Gastrocnemius medialis (tissue), 4 donors: ENCODE data around the gene ITPR1. TPM values are rescaled to one million over a fixed set of nuclear protein-coding genes. Genes with fewer than 3 reads are reported as not detected.

Source experiments
- ATAC-seq, 2 donors: fragments of 150-250 bp; one replicate each; pipeline ENCODE4 v1.9.1; 2016
- DNase-seq, 2 donors: peaks; one replicate each; pipeline ENCODE4 v3.0.0-alpha.2; 2019
- H3K27ac ChIP-seq, 4 donors: fragments of 200-600 bp; sonication (generic); 1 replicate in 1 of 4; 2 replicates in 3 of 4; pipeline ENCODE4 v1.5.1; 2016 to 2018; ENCODE audit warnings: mild to moderate bottlenecking in 2 of 4, moderate library complexity in 1 of 4
- H3K27me3 ChIP-seq, 3 donors: fragments of 200-600 bp; sonication (generic) in 2 of 3; 1 replicate in 1 of 3; 2 replicates in 2 of 3; pipeline versions ENCODE4 v1.5.1 to v1.6.0; 2016 to 2019; ENCODE audit warnings: mild to moderate bottlenecking in 1 of 3, moderate library complexity in 1 of 3
- H3K36me3 ChIP-seq, 2 donors: fragments of 200-600 bp; sonication (generic) in 1 of 2; one replicate each; pipeline ENCODE4 v1.5.1; 2017 to 2018
- H3K4me1 ChIP-seq, 2 donors: fragments of 200-600 bp; sonication (generic) in 1 of 2; one replicate each; pipeline ENCODE4 v1.5.1; 2016 to 2017; ENCODE audit warnings: mild to moderate bottlenecking in 2 of 2
- H3K4me3 ChIP-seq, 4 donors: fragments of 200-600 bp; sonication (generic) in 3 of 4; 1 replicate in 1 of 4; 2 replicates in 3 of 4; pipeline ENCODE4 v1.5.1; 2016 to 2019; ENCODE audit warnings: mild to moderate bottlenecking in 2 of 4
- H3K9me3 ChIP-seq, 3 donors: fragments of 200-600 bp; sonication (generic) in 2 of 3; 1 replicate in 1 of 3; 2 replicates in 2 of 3; pipeline ENCODE4 v1.5.1; 2016 to 2019
- POLR2A ChIP-seq, 2 donors: fragments of 450-650 bp; IDR thresholded peaks; one replicate each; pipeline ENCODE4 v1.6.1; 2017; ENCODE audit warnings: antibody characterized with exemption in 2 of 2, mild to moderate bottlenecking in 2 of 2, moderate library complexity in 2 of 2
- in situ Hi-C, 4 donors: fragments of 200-750 bp; cut with MboI; loops; one replicate each; pipeline versions ENCODE4 v1.15.0 to v1.8.0; 2017; ENCODE audit warnings: low sequenced_read_pairs in 4 of 4
- intact Hi-C: fragments of 100-400 bp; cut with DNase I; formaldehyde crosslinking; loops from one replicate; pipeline ENCODE4 v1.15.1; 2023; ENCODE audit warnings: low total_unique reads
- total RNA-seq, 4 donors: library from RNA; depleted of rRNA; stranded (reverse); fragments of >200 nt; gene quantifications; one replicate each; pipeline versions ENCODE4 v1.1.0 to v1.2.3, GENCODE V29; 2016
- TF ChIP-seq, protein P1 (sequence below), 5 experiments: fragments of 450-650 bp in 3 of 5; fragments of 200-600 bp in 2 of 5; sonication (generic) in 2 of 5; IDR thresholded peaks in 4 of 5; conservative IDR thresholded peaks in 1 of 5; 1 replicate in 4 of 5; 2 replicates in 1 of 5; pipeline ENCODE4 v1.5.1; 2016 to 2019; ENCODE audit warnings: antibody characterized with exemption in 5 of 5, mild to moderate bottlenecking in 3 of 5, moderate library complexity in 3 of 5

Gene ITPR1
- total RNA-seq, 4 donors from 2014 or later, result 5.5 to 21.7 (median 11.3) TPM

DNA sequence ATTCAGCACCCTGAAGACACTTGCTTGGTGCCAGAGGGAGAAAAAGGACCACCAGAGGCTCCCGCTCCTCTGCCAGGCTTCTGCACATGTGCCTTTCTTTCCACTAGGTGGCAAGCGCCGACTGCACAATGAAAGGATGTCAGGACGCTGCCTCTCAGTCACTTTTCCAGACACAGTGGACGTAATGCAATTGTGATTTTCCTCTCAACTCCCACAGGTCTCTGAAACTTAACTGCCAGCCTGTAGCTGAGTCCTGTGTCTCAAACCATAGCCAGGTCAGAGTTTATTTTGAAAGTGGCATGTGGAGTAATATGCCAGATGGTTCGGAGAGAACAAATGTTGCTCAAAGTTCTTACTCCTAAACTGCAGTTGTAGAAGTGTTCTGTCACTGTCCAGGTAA, 162.9 kb downstream of the ITPR1 start:
- no peaks in the 10 kb centered on the region for H3K36me3 ChIP-seq
- ATAC-seq (peak; percentile 60 to 81), DNase-seq (peak; percentile 5 to 41)
- no peaks in the 10 kb centered on the region for H3K9me3 ChIP-seq
- H3K4me3 ChIP-seq, result no peak overlapping the region
- H3K27me3 ChIP-seq, result no peaks in the 10 kb centered on the region
- no peak overlapping the region for H3K27ac ChIP-seq
- intact Hi-C loops (loop anchor here (1.0 kb wide), 1 partner anchor 402 kb away; no protein-coding TSS in a partner anchor), in situ Hi-C loops (no loop called here)
- no peak for TF ChIP-seq POLR2A (IDR thresholded peaks at IDR 0.05)
- TF ChIP-seq, protein P1, sequence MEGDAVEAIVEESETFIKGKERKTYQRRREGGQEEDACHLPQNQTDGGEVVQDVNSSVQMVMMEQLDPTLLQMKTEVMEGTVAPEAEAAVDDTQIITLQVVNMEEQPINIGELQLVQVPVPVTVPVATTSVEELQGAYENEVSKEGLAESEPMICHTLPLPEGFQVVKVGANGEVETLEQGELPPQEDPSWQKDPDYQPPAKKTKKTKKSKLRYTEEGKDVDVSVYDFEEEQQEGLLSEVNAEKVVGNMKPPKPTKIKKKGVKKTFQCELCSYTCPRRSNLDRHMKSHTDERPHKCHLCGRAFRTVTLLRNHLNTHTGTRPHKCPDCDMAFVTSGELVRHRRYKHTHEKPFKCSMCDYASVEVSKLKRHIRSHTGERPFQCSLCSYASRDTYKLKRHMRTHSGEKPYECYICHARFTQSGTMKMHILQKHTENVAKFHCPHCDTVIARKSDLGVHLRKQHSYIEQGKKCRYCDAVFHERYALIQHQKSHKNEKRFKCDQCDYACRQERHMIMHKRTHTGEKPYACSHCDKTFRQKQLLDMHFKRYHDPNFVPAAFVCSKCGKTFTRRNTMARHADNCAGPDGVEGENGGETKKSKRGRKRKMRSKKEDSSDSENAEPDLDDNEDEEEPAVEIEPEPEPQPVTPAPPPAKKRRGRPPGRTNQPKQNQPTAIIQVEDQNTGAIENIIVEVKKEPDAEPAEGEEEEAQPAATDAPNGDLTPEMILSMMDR (IDR thresholded peaks at IDR 0.05 in 4 of 5, conservative IDR thresholded peaks at IDR 0.05 in 1 of 5), result peak; percentile 59 to 77 (median 69)
- peaks cover 0 to 6% of the 10 kb centered on the region in 2 donors for H3K4me1 ChIP-seq

DNA sequence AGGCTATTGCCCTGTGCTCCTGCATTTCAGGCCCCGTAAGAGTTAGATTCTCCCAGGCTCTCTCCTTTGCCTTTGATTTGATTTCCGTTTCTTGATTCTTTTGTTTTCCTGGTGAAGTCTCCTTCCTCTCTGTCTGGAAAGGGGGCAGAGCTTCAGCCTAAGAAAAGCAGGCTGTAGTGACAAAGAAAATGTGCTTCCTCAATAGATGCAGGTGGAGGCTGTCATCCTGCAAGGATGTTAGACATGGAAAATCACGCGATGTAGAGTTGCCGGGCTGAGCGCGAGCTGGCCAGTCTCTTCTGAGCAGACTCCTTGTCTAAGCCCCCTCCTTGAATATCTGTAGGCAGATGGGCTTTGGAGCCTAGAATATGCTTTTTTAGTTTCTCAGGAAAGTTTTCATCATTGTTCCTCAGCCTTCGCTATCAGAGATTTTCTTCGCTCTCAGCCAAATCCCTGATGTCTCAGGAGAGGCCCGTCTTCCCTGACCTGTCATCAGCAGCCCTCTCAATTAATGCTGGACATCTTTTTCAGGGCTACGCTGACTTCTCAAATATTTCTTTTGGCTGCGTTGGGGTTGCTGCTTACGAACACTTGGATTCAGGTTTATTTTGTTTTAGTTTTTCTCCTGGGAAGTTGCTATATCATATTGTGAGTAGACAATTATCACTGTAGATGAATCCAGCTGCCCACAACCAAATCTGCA, 163.6 kb downstream of the ITPR1 start:
- Histone ChIP-seq H3K27ac (no peak overlapping the region), H3K4me3 (no peak overlapping the region), H3K9me3 (no peaks in the 10 kb centered on the region), H3K4me1 (peaks cover 0 to 6% of the 10 kb centered on the region in 2 donors), H3K36me3 (no peaks in the 10 kb centered on the region), H3K27me3 (no peaks in the 10 kb centered on the region)
- TF ChIP-seq, protein P1 (IDR thresholded peaks at IDR 0.05 in 4 of 5, conservative IDR thresholded peaks at IDR 0.05 in 1 of 5), result no peak
- TF ChIP-seq POLR2A (IDR thresholded peaks at IDR 0.05), result no peak
- intact Hi-C loops (loop anchor here (1.0 kb wide), 1 partner anchor 402 kb away; no protein-coding TSS in a partner anchor), in situ Hi-C loops (no loop called here)
- ATAC-seq, result no peak
- DNase-seq, result no peak

DNA sequence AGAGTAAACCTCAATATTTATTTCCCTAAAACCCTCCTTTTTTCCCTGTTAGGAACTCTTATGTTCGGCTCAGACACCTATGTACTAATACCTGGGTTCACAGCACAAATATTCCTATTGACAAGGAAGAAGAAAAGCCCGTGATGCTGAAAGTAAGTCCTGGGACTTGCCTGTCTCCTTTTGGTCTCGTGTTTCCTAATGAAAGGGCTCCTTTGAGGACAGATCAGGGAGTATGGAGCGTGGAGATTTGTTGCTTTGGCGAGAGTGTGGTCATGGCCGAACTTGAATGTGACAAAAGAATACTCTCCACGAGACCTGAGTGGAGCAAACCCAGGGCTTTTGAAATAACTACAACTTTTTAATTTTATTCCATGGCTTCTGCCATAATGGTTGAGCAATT, 167.8 kb downstream of the ITPR1 start:
- H3K9me3 ChIP-seq, result no peaks in the 10 kb centered on the region
- no peaks in the 10 kb centered on the region for H3K36me3 ChIP-seq
- H3K4me3 ChIP-seq, result no peak overlapping the region
- DNase-seq (no peak), ATAC-seq (no peak)
- no peak for TF ChIP-seq POLR2A (IDR thresholded peaks at IDR 0.05)
- TF ChIP-seq, protein P1 (IDR thresholded peaks at IDR 0.05 in 4 of 5, conservative IDR thresholded peaks at IDR 0.05 in 1 of 5), result no peak
- peaks cover 6 to 20% of the 10 kb centered on the region in 2 donors for H3K4me1 ChIP-seq
- no peaks in the 10 kb centered on the region for H3K27me3 ChIP-seq
- intact Hi-C loops (no loop called here), in situ Hi-C loops (no loop called here)
- H3K27ac ChIP-seq, result no peak overlapping the region

DNA sequence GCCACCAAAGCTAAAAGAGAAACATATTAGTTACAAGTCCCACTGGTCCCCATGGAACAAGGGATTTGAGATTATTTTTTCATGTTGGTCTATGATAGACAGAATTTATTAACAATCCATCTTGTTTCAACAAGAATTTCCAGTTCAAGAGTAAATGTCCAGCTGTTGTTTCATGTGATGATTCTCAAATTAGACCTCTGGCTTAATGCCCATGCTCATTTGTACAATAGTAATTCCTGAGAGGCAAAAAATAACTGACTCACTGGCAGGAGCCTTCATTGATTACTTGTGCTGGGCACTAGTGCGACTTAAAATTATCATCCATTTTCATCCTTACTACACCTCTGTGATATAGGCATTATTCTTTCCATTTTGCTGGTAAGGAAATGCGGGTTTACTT, 171.3 kb downstream of the ITPR1 start:
- Histone ChIP-seq H3K27ac (no peak overlapping the region), H3K9me3 (no peaks in the 10 kb centered on the region), H3K27me3 (no peaks in the 10 kb centered on the region), H3K36me3 (no peaks in the 10 kb centered on the region), H3K4me3 (no peak overlapping the region), H3K4me1 (peaks cover 6 to 16% of the 10 kb centered on the region in 2 donors)
- no peak for TF ChIP-seq POLR2A (IDR thresholded peaks at IDR 0.05)
- TF ChIP-seq, protein P1 (IDR thresholded peaks at IDR 0.05 in 4 of 5, conservative IDR thresholded peaks at IDR 0.05 in 1 of 5), result no peak
- DNase-seq (no peak), ATAC-seq (no peak)
- intact Hi-C loops, result no loop called here
- in situ Hi-C loops, result no loop called here
